GM21619 (cell line): ENCODE results near the gene BRAF.
A peak's percentile ranks its signal among the peaks of the same experiment; 100 is the strongest.
"Not testable (repeated sequence)": the region's sequence is repeated elsewhere in the genome, so short reads cannot be mapped to it uniquely, and the experiment has no call there.

Experiments used
- ATAC-seq: cut with Tn5 transposase; IDR thresholded peaks from one replicate; pipeline ENCODE4 v1.9.1; 2021; ENCODE audit not compliant: unreplicated experiment

The BRAF gene

GRCh38 chr7:140719721-140720120, 205.0 kb downstream of the BRAF start:
- no peak for ATAC-seq

GRCh38 chr7:140714331-140715040, 210.2 kb downstream of the BRAF start:
- ATAC-seq: no peak

GRCh38 chr7:140712392-140712791, 212.3 kb downstream of the BRAF start:
- ATAC-seq: not testable (repeated sequence)

DNA sequence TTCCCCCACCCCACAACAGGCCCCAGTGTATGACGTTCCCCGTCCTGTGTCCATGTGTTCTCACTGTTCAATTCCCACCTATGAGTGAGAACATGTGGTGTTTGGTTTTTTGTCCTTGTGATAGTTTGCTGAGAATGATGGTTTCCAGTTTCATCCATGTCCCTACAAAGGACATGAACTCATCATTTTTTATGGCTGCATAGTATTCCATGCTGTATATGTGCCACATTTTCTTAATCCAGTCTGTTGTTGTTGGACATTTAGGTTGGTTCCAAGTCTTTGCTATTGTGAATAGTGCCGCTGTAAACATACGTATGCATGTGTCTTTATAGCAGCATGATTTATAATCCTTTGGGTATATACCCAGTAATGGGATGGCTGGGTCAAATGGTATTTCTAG, 216.0 kb downstream of the BRAF start:
- ATAC-seq: not testable (repeated sequence)

DNA sequence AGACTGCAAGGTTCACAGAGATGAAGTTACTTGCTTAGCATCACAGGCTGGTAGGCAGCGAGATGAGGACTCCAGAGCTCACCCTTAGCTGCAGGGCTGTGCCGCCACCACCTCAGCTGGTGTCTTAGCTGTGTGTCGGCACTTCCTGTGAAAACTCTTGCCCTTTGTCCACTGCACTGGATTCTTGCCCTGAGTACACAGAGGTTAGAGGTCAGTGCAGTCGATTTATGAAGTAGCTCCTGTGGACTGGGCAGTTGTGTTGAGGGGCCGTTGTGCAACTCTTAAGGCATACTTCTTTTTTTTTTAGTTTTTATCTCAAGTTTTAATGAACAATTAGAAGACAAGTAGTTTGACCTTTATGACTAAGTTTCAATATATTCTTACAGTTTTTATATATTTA, 217.6 kb downstream of the BRAF start:
- ATAC-seq: no peak

DNA sequence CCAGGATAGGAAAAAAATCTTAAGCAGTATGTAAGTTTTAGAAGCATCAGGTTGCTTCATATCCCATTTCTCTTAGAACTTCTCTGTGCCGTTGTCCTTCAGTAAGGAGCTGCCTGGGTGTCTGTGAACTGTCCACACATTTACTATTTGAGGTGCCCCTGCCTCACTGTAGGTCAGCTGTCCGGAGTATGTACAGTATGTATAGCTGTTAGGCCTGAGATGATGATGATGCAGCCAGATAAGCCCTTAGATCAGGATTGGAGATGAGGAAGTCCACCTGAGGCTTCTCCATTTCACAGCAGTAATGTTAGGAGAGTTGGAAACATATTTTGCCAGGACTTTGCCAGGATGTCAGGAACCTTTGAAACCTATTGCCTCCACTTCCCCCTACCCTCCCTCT, 220.5 kb downstream of the BRAF start:
- no peak for ATAC-seq

- ATAC-seq: no peak
These were observed 222.0 kb downstream of the BRAF start for GRCh38 chr7:140702774-140703173.

DNA sequence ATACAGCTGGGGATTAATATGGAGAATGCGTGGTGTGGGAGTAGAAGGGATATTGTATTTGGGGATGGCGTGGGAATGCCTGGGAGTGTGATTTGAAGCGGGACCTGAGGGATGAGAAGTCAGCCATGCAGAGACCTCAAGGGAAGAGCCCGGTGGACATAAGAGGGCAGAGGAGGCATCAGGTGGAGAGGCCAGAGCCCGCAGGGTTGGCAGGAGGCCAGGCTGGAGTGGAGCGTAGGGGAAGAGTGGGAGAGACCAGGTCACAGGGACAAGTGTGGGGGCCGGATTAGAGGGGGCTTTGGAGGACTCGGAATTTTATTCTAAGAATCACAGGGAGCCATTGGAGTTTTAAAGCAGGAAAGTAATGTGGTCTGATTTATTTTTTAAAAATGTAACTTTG, 226.3 kb downstream of the BRAF start:
- ATAC-seq: no peak

DNA sequence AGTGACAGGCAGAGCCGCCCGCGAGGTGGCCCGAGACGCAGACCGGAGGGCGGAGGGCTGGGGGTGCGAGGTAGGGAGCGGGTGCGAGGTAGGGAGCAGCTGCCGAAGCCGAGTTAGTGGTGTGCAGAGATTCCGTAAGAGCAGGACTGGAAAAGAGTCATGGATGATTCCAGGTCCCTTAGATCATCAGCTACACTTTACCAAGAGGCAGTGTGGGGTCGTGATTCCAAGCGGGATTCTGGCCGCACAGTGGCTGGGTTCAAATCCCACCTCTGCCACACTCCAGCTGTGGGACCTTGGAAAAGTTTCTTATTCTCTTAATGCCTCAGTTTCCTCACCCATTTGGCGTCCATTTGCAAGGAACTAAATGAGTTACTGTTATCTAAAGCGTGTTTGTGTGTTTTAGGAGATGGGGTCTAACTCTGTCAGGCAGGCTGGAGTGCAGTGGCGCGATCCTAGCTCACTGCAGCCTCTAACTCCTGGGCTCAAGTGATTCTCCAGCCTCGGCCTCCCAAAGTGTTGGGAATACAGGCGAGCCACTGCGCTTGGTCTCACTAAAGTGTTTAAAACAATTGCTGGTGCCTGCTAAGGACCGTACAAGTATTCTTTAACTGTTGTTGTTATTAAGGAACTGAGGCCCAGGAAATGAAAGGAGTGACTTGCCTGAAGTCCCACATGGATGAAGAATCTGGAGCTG, 227.1 kb downstream of the BRAF start:
- no peak for ATAC-seq

DNA sequence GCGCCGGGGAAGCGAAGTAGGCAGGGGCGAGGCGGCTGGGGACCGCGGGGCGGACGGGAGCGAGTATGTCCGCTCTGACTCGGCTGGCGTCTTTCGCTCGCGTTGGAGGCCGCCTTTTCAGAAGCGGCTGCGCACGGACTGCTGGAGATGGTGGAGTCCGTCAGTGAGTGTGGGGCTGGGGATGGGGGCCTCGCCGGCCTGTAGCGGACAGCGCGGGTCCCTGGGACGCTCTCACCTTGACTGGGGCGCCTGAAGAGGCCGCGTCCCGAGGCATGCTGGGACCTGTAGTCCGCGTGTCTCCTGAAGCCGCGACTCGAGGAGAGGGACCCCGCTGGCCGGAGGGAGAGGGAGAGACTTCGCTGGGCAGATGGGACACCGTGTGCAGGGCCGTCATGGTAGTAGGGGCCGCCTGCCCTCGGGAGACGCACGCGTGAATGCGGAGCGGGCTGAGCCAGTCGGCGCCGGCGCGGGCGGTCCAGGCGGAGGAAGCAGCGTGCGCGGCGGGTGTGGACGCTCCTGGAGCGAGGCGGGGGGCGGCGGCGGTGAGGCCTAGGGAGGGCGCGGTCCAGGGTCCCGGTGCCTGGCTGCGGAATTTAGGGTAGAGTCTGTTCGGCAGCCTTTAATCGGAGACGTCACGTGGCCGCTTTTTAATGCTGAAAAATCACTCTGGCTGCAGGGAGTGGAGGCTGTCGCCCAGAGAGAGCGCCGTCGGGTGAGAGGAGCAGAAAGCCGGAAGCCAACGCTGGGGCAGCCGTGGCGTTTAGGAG, 227.9 kb downstream of the BRAF start, which contains the start of gene NDUFB2:
TSS of gene NDUFB2 (plus strand) at position 29 of the 767 bp plus-strand sequence. CDS start at position 66, 37 bp downstream.
- ATAC-seq: peak; percentile 82

DNA sequence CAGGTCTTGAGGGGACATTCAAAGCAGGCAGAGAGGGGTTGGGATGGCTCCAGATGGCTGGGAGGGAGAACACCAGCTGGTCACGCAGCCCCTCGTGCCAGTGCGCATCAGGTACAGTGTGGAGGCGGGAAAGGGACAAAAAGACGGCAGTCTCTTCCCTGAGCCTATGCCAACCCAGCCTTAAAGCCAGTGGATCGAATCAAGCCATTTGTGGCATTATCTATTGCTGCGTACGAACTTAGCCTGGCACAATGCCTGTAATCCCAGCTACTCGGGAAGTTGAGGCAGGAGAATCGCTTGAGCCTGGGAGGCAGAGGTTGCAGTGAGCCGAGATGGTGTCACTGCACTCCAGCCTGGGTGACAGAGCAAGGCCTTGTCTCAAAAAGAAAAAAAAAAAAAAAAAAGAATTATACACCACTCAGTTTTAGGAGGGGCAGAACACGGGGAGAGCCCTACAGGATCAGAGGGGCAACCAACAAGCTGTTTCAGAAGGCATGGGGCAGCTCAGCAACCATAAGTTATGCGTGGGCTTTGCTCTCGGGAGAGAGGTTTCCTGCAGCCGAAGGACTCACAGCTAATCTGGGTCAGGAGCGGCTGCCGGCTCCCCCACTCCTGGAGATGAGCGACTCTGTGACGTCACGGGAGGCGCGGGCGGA, 228.6 kb downstream of the BRAF start:
- ATAC-seq: peak; percentile 90

GRCh38 chr7:140695381-140695780, 229.3 kb downstream of the BRAF start:
- no peak for ATAC-seq

DNA sequence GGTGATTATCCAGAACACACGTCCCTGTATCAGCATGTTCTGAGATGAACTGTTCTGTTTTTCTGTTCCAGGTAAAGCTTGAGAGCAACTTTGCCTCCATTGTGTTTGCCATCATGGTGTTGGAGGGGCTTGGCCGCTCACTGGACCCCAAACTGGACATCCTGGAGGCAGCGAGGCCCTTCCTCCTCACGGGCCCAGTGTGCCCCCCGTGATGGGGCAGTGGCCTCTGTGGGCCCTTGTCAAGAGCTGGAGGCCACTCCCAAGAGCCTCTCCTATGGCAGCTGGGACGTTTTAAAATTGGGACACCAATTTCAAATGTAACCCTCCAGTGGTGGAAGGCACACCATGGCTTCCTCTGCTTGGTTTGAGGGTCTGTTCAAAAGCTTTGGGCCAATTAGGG, 230.1 kb downstream of the BRAF start:
- ATAC-seq: no peak

DNA sequence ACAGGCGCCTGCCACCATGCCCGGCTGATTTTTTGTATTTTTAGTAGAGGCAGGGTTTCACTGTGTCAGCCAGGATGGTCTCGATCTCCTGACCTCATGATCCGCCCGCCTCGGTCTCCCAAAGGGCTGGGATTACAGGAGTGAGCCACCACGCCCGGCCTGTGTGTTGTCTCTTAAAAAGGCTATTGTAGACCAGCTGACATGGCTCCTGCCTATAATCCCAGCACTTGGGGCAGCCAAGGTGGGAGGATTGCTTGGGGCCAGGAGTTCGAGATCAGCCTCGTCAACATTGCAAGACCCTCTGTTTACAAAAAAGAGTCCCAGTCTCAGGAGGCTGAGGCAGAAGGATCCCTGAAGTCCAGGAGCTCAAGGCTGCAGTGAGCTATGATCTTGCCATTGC, 230.9 kb downstream of the BRAF start:
- not testable (repeated sequence) for ATAC-seq

DNA sequence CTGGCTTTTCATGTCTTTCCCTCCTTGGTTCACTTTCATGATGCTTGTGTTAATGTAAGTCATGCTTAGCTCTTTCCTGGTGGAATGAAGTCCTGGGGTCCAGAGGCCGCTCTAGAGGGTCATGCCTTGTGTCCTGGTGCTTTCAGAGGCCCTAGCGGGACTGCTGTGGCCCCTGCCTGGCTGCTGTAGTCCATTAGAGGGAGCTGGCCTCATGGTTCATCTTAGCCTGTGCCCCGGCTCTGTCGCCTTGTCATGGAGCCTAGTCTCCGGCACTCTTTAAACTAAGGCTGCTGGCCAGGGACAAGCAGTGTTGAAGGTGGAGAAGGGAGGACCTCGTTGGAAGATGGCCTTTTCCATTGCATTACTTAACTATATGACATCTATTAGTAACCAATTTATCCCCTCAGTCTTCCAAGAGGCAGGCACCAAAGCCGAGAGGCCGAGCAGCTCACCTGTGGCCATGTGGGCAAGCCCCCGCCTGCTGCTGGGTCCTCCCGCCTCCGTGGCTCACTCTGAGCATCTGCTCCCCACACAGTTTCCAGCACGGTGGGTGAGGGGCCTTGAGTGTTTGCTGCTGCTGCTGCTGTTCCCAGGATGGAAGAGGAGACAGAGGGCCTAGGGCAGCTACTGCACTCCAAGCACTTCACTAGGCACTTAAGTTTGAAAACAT, 233.2 kb downstream of the BRAF start:
- ATAC-seq: no peak

GRCh38 chr7:140689199-140690152, 235.3 kb downstream of the BRAF start:
- ATAC-seq: no peak

DNA sequence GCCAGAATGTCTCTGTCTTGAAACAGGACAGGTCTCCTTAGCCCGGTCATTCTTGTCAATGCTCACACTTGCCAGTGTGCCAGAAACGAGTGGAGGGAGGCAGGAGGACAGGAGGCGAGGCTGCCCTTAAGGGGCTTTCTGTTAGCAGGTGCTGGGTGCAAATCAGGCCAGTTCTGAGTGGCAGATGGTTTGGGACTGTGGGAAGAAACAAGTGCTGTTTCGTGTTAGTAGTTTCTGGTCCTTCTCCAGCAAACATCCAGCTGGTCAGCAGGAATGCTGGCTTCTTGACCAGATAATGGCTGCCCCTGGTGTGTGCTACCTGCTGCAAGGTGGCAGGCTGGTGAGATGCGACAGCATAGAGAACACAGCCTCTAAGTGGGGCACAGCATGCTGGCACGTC, 236.4 kb downstream of the BRAF start:
- ATAC-seq: no peak

DNA sequence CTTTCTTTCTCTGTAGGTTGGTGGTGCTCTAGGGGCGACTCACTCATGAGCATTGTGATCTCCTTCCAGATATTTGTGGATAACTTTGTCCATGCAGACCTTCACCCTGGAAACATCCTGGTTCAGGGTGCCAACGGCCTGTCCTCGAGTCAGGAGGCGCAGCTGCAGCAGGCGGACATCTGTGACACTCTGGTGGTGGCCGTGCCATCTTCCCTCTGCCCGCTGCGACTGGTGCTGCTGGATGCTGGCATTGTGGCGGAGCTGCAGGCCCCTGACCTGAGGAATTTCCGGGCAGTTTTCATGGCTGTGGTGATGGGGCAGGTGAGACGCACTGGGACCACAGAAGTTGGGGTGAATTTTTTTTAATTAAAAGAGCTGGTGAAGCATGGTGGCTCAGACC, 237.8 kb downstream of the BRAF start:
- no peak for ATAC-seq

DNA sequence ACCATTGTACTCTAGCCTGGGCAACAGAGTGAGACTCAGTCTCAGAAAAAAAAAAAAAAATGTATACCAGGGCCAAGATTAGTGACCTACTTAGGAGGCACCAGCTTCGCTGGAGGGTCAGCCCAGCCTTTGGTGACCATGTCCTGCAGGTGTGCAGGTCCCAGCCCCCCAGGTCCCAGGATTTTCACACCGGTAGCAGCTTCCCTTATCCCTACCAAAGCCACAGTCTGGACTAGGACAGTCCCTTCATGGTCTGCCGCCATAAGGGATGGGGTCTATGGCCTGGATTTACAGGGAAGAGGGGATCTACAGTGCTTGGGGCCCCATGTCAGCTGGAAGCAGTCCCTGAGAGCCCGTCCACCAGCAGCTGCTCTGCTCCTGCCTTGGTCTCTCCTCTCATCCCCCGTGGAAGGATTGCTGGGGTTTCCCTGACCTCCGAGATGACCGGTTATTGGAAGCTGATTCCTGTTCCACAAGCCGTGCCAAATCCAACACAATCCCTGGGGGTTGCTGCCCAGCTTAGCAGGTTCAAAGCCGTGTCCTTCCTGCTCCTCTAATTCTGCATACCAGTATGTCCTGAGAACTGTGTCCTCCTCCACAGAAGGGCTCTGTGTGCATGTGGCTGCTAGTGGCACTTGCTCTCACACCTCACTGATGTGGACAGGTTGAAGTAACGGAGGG, 239.2 kb downstream of the BRAF start:
- no peak for ATAC-seq
